GM18499 (cell line): Measurements from ENCODE around the gene NFATC1.

Experiments used
- ATAC-seq: cut with Tn5 transposase; IDR thresholded peaks from one replicate; pipeline ENCODE4 v1.9.1; 2021; ENCODE audit warnings: moderate number of reproducible peaks; ENCODE audit not compliant: insufficient read depth, unreplicated experiment

Gene NFATC1

GRCh38 chr18:79483971-79484491, 88.3 kb downstream of the NFATC1 start:
- ATAC-seq = no peak

- ATAC-seq = no peak
Measured at GRCh38 chr18:79484661-79485621, 89.2 kb downstream of the NFATC1 start.

GRCh38 chr18:79485788-79486355, 90.1 kb downstream of the NFATC1 start:
- ATAC-seq = no peak

GRCh38 chr18:79486356-79487182, 90.8 kb downstream of the NFATC1 start:
- no peak for ATAC-seq

GRCh38 chr18:79487183-79487800, 91.6 kb downstream of the NFATC1 start:
- ATAC-seq = no peak

GRCh38 chr18:79487801-79488201, 92.1 kb downstream of the NFATC1 start:
- ATAC-seq = no peak

GRCh38 chr18:79488311-79489050, 92.8 kb downstream of the NFATC1 start:
- no peak for ATAC-seq

- no peak for ATAC-seq
Measured at GRCh38 chr18:79489051-79489898, 93.5 kb downstream of the NFATC1 start.

GRCh38 chr18:79489899-79490625, 94.3 kb downstream of the NFATC1 start:
- no peak for ATAC-seq

- no peak for ATAC-seq
Measured at GRCh38 chr18:79490626-79491041, 94.9 kb downstream of the NFATC1 start.

GRCh38 chr18:79491081-79491551, 95.4 kb downstream of the NFATC1 start:
- no peak for ATAC-seq

- no peak for ATAC-seq
Measured at GRCh38 chr18:79493211-79493800, 97.6 kb downstream of the NFATC1 start.

- no peak for ATAC-seq
Measured at GRCh38 chr18:79493801-79494211, 98.1 kb downstream of the NFATC1 start.

- no peak for ATAC-seq
Measured at GRCh38 chr18:79494936-79495335, 99.2 kb downstream of the NFATC1 start.

- ATAC-seq = no peak
Measured at GRCh38 chr18:79495591-79496071, 99.9 kb downstream of the NFATC1 start.

- ATAC-seq = no peak
Measured at GRCh38 chr18:79496237-79496977, 100.7 kb downstream of the NFATC1 start.
